ENCODE results near the gene ABHD2.
"Not testable (repeated sequence)": the region's sequence is repeated elsewhere in the genome, so short reads cannot be mapped to it uniquely, and the experiment has no call there.

ABHD2 gene

DNA sequence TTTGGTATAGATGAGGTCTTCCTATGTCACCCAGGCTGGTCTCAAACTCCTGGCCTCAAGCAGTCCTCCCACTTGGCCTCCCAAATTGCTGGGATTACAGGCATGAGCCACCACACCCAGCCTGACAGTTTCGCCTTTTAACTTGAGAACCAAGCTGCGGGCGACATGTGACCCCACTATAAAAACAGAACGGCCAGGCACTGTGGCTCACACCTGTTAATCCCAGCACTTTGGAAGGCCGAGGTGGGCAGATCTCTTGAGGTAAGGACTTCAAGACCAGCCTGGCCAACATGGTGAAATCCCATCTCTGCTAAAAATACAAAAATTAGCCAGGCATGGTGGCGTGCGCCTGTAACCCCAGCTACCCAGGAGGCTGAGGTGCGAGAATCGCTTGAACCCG is 52.9 kb downstream of the ABHD2 start:
- not testable (repeated sequence) for DNase-seq

DNA sequence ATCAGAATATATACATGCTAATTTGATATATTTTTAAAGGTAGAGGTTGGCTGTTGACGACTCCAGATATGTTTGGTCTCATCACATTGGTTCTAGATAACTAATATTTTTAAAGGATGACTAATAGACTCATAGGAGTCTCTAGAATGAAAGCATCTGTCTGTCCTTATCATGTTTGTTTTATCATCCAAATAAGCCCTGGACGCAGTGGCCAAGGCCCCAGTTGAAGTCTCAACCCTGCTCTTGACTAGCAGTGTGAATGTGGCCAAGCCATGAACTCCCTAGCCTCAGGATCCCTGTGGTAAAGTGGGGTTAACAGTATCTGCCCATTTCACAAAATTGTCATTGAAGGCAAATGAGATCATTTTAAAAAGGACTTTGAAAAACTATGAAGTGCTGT is 53.6 kb downstream of the ABHD2 start:
- no peak for DNase-seq

DNA sequence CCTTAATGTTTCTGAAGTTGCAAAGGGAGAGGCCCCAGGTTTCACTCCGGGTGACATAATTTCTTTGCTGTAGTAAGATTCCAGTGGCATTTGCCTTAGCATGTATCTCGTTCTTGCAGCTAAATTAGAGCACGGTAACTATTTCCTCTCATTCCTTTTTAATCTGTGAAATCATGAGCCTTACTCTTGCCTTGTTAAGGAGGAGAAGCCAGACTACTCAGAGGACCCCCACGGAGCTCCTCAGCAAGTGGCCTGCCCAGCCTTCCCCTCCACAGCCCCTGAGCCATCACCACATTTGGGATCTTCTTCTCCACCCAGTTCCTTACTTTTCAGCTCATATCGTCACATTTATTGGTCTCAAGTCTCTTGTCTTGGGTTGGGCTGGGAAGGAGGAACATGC is 54.2 kb downstream of the ABHD2 start:
- no peak for DNase-seq

DNA sequence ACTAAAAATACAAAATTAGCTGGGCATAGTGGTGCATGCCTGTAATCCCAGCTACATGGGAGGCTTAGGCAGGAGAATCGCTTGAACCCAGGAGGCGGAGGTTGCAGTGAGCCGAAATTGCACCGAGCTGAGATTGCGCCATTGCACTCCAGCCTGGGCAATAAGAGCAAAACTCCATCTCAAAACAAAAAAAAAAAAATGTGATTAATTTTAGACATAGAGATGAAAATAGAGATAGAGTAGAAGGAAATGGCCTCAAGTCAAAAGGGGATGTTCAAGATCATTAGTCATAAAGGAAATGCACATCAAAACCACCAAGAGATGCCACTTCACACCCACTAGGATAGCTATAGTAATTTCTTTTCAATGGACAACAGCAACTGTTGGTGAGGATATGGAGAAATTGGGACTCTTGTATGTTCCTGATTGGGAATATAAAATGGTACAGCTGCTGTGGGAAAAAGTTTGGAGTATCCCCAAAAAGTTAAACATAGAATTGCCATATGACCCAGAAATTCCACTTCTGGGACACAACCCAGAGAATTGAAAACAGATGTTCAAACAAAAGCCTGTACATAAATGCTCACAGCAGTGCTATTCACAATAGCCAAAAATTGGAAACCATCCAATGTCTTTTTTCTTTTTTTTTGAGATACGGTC is 55.4 kb downstream of the ABHD2 start:
- peak; percentile 73 for DNase-seq

DNA sequence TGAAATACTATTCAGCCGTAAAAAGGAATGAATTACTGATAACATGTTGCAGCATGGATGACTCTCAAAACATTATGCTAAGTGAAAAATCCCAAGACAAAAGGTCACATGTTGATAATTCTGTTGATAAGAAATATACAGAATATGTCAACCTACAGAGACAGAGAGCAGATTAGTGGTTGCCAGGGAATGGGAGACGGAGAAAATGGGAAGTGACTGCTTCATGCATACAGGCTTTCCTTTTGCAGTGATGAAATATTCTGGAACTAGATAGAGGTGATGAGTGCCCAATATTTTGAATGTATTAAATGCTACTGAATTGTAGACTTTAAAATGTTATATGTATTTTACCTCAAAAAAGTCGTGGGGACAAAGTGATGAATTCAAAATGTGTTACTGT is 56.2 kb downstream of the ABHD2 start:
- no peak for DNase-seq

DNA sequence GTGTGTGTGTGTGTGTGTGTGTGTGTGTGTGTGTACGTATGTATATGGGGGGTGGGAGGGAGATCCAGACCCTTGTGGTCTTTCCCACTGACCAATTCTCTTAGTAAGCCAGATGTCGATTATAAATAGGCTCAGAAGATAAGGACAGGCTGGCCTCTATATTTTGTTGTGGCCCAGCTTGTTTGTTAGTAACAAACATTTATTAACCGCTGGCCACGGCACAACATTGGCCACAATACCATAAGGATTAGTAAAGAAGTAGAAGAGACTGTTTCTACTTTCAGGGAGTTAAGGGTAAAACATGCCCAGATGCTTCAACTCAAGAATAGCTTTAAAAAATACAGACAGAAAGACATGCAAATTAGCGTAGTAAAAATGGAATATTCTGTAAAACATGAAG is 58.1 kb downstream of the ABHD2 start:
- DNase-seq: no peak

DNA sequence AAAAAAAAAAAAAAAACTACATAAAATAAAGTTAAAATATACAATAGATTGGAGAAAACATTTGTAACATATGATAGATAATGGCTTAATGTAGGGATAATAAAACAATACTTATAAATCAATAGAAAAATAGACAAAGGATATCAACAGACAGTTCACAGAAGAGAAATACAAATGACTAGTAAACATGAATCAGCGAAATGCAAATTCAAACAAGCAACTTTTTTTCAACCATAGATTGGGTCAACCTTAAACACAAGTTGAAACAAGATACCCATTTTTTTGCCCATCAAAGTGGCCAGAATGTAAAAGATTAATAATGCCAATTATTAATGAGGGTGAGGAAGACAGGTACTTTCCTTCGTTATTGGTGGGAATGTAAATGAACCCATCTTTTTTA is 59.9 kb downstream of the ABHD2 start:
- no peak for DNase-seq

DNA sequence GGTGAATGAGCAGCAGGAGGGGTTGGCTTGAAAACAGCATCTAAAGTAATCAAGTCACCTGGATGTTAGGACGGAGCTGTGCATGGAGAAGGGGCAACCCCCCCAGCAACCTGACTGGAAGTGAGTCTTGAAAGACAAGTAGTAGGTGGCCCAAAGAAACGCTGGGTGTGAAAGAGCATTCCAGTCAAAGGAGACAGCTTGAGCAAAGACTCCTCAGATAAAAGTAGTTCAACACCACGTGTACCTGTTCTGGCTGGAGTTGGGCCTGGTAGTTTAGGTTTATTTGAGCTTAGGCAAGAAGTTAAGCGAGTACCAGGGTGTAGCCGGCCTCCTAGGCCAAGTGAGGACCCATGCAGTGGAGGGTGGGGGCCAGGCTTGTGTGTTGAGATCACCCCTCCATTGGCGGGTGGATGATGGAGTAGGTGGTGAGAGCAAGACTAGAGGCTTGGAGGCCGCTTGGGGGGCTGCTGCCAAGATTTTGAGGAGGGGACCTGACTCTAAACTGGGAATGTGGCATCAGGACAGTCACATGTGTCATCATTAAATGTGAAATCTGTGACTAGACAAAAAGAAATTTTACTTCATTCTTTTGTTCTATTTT is 61.3 kb downstream of the ABHD2 start:
- DNase-seq: no peak

DNA sequence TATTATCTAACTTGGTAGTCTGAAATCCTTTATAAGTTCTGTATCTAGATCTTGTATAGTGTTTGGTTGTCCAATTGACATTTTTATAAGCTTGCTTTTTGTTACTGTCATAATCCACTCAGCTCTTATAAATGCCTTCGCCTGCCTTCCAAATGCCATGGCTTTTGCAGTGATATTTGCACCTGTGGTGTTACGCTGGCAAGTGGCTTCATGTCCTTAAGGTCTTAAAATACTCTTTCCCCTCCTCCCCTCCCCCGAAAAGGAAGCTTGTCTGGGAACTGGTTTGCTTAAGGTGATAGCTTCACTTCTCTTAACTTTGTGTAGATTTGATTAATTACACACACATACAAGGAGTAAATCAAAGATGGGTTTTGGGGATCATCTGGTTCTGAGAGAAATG is 62.0 kb downstream of the ABHD2 start:
- no peak for DNase-seq

DNA sequence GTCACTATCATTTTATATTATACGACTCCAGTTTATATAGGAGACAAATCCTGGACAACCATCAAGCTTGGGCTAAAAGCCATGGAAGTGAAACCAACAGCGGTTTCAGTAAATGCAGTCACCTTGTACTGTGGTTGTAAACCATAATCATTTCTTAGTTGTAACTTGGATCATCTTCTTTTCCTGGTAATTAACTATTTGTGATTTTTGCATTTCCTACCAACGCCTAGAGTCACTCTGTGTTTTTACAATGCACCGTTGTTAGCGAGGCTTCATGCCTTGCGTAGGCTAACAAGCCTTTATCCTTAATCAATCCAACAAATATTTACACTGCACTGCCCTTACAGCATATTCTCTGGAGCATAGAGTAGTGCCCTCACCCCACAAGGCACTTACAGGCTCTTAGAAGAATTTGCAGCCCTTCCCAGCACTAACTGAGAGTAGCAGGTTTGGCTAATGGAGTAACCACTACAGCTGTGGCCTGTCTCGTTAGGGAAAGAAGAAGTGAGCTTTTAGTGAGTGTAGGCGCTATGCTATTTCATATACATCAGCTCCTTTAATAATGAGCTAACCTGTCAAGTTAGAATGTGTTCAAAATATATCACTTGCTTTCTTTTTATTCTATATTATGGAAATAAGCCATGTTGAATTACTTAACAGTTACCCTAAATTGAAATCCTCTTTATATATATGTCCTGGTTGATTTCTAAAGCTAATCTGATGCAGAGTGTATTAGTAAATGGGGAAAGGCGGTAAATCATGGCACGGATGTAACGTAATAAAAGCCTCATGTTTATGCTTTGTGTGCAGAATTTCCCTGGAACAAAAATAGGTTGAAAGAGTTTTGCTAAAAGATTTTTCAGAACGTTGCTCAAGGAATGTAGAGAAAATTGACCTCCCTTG is 62.8 kb downstream of the ABHD2 start:
- DNase-seq: no peak

DNA sequence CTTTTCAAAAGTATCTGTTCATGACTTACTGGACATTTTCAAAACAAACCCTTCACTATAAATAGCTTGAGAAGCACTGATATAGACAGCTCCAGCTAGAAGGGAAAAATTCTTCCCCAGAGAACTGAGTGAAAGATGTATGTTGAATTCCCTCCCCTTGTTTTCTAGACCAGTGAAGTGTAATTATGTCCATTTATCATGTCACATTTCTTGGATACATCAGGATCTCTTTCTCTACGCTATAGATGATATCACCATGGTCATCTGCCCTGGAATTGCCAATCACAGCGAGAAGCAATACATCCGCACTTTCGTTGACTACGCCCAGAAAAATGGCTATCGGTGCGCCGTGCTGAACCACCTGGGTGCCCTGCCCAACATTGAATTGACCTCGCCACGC is 66.9 kb downstream of the ABHD2 start:
- DNase-seq: no peak

DNA sequence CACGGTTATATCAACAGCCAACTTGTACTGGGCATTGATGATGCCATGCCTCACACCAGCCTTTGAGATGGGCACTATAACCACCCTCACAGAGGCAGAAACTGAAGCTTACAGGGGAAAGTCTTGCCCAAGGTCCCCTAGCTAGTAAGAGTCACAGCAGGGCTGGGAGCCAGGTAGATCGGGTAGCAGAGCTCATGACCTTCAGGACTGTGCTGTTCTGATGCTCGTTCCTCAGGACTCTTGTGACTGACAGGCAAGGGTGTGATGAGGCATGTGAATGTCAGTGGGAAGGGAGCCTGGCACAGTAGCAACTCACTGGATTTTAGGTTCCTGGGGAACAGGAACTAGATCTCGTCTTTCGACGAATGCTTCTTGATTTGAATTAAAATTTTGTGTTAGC is 67.4 kb downstream of the ABHD2 start:
- DNase-seq: no peak

DNA sequence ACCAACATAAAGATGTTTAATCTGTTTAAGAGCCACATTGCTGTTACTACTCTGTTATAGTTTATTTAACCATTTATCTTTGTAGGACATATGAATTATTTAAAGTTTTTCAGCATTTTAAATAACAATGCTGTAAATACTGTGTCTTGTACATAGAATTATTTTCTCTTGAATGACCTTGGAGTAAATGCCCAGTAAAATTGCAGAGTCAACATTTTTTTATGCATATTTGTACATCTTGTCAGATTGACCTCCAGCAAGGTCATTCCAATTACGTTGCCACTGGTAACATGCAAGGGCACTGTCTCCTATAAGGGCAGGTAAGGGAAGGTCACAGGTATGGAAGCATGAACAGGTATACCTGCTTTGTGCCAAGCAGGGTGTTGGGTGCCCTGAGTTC is 68.8 kb downstream of the ABHD2 start:
- no peak for DNase-seq

DNA sequence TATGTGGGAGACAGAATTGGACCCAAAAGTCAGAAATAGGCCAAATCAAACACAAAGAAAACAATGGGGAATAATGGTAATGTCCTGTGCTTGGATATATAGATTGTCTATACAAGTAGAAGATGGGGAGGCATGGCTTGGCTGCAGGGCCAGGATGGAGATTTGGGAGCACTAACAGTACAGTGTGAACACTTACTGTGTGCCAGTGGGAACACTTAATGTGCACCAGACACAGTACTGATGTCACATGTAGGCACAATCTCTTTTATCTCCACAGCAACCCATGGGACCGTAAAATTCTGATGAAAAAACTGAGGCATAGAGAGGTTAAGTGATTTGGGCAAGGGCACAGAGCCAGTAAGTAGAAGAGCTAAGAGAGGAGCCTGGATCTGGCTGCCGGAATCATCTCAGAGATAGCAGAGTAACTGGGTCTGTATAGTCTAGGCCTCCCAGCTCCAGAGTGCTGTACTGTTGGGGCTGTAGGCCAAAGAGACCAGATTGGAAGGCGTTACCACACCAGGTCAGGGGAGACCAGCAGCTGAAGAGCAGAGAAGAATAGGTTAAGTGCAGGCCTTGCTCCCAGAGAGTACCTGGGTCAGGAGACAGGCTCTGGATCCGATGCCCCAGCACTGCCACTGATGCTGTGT is 69.8 kb downstream of the ABHD2 start:
- no peak for DNase-seq

DNA sequence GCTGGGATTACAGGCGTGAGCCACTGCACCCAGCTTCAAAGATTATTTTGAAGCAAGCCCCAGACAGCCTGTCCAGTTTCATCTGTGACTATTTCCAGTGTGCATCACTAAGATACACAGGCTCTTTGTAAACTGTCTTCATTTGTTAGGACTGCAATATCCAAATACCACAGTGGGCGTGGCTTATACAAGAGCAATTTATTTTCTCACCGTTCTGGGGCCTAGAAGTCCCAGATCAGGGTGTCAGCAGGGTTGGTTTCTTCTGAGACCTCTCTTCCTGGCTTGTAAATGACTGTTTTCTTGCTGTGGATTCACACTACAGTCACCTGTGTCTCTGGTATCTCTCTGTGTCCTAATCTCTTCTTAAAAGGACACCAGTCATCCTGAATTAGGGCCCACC is 73.4 kb downstream of the ABHD2 start:
- no peak for DNase-seq

DNA sequence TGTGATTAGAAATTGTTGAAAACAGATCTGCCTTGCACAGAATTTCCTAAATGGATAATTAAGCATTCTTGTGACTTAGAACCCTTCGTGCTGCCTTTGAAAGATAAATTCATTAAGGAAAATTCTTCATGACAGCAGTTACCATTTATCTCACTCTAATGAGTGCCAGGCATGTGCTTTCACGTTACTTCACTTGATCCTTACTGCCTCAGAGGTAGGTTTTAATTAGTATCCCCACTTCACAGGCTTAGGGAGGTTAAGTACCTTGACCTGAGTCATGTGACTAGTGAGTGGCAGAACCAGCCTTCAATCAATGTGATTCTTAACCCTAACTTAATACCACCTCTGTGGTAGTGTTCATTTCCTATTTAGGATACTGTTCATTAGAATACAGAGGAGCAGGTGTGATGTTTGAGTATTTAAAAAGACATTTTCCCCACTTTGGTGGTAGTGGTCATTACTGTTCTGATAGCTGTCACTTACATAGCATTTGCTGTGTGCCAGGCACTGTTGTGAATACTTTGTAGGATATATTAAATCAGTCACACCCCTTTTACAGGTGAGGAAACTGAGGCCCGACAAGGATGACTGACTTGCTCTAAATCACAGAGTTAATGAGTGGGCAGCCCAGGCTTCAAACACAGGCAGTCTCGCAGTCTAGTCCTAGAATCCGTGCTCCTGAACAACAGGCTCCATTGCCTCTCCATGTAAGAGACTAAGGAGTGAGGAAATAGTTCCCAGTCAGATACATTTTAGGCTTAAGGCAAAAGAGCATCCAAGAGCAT is 75.2 kb downstream of the ABHD2 start:
- DNase-seq: no peak

DNA sequence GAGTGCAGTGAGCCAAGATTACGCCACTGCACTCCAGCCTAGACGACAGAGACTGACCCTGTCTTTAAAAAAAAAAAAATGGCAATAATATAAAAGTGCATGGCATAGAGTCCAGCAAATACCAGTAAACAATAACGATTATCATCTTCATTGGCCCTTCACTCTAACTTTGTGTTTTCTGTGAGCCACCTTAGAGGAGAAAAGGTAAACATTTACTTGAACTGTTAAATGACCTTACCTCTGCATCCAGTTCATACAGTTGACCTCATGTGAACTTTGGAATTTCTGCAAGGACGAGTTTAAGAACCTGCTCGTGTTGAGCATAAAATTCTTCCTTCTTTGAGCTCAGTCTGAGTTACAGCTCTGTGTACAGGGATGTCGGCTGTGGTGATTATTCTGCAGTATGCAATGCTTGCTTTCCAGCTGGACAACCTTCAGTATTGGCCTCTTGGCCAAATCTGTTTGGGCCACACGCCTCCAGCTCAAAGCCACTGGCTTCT is 76.5 kb downstream of the ABHD2 start:
- no peak for DNase-seq

DNA sequence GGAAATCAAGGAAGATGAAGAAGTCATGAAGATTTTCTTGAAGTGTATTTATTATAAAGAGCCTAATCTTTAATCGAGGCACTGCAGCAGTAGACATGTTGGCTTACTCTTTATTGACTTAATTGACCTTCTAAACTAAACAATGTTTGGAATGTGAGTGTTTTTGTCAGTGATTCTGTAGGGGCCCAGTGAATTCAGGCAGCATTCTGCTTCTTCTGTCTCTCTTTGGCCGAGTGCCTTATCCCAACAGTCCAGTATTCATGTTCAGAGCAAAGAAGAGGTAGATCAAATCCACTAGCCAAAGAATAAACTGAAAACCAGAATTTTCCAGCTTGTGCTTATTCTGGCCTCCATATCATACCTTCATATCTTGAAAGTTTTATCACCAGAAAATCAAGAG is 77.4 kb downstream of the ABHD2 start:
- no peak for DNase-seq

DNA sequence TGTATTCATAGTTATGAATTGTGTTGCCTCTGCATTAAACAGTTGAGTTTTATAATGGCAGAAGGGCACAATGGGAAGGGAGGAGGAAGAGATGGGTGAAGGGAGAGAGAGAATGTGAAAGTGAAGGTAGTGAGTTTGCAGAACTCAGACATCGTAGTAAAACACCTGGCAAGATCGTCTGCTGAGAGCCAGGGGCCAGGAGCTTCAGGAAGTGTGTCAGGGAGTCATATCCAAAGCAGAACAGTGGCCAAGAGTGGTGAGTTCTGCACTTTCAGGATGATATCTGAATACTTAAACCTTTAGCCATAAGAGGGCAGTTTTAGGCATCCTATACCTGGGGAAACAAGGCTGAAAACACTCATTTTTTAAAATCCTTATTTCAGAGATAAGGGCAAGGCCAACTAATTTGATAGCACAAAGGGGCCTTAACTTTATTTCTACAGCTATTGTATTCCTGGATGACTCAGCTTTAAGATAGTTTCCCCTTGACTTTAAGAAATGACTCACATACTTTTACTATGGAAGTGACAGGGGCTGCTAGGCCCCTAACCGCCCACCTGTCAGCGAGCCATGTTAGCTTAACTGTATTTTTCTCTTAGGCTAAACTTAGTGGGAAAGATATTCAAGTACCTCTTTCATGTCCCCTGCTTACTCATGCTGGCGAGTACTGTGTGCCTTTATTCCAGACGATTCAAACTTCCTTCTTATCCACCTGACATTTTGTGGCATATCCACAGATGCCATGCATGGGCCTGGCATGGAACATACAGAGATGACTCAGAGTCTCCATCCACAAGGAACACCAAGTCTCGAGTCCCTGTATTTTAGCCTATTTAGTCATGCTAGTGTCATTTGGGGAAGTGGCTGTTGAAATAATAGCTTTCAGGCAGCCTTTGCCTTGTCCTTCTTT is 79.3 kb downstream of the ABHD2 start:
- DNase-seq: peak; percentile 79

DNA sequence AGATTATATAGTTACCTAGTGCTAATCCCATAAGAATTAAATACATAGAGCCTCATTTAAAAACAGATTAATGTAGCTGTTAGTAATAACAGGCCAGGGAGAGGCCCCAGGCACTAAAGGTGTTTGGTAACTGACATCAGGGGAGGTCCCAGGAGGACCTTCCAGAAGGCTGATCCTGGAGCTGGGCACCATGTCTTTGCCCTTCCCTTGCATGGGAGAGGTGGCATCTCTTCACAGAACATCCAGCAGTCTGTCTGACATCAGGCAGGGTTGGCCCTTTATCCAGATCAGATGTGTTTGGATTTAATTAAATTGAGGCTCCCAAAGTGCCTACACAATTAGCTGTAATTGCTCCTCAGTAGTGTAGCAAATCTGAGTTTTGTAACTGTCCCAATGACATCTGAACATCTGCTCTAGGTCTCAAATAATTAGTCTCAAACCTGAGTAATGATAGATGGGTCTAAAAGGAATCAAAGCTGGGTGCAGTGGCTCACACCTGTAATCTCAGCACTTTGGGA is 80.1 kb downstream of the ABHD2 start:
- no peak for DNase-seq

DNA sequence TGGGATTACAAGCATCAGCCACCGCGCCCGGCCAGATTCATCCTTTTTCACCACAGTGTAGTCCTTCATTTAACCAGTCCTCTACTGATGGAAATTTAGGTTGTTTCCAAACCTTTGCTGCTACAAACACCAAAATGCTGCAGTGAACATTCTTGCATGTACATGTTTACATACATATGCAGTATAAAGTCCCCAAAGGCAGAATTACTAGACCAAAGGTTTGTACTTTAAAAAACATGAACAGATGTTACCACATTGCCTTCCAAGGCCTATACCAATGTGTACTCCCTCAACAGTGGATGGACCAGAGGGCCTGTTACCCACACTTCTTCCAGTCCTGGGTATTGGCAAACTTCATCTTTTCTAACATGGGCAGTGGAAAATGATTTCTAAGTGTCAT is 82.1 kb downstream of the ABHD2 start:
- no peak for DNase-seq
